Smooth muscle cell (in vitro differentiated cells): ENCODE data around the gene TP63. TPM values are rescaled to one million over a fixed set of nuclear protein-coding genes. Genes with fewer than 3 reads are reported as not detected.

Experiments used
- DNase-seq: peaks from one replicate; lab custom pipeline; 2025; ENCODE audit not compliant: unreplicated experiment; lab: John Stamatoyannopoulos, UW
- H2AFZ ChIP-seq: fragments of 200-600 bp; sonication (generic); 2 replicates; pipeline ENCODE4 v1.6.0; 2016; ENCODE audit warnings: antibody characterized with exemption, low read depth, mild to moderate bottlenecking
- H3F3A ChIP-seq: fragments of 200-600 bp; sonication (generic); 2 replicates; pipeline ENCODE4 v1.6.0; 2017; ENCODE audit warnings: antibody characterized with exemption, low read depth
- H3K27ac ChIP-seq: fragments of 200-600 bp; sonication (generic); 2 replicates; pipeline ENCODE4 v1.5.1; 2016; ENCODE audit warnings: low read depth, mild to moderate bottlenecking
- H3K27me3 ChIP-seq: fragments of 200-600 bp; sonication (generic); 2 replicates; pipeline ENCODE4 v1.6.1; 2016; ENCODE audit warnings: low read depth, mild to moderate bottlenecking
- H3K36me3 ChIP-seq: fragments of 200-600 bp; sonication (generic); 2 replicates; pipeline ENCODE4 v1.5.1; 2016; ENCODE audit warnings: low read depth
- H3K4me1 ChIP-seq: fragments of 200-600 bp; sonication (generic); 2 replicates; pipeline ENCODE4 v1.5.1; 2016; ENCODE audit warnings: low read depth
- H3K4me2 ChIP-seq: fragments of 200-600 bp; sonication (generic); 2 replicates; pipeline ENCODE4 v1.6.0; 2016; ENCODE audit warnings: mild to moderate bottlenecking
- H3K4me3 ChIP-seq: fragments of 200-600 bp; sonication (generic); 2 replicates; pipeline ENCODE4 v1.5.1; 2016; ENCODE audit warnings: mild to moderate bottlenecking
- H3K79me2 ChIP-seq: fragments of 200-600 bp; sonication (generic); 2 replicates; pipeline ENCODE4 v1.6.0; 2016; ENCODE audit warnings: low read depth, mild to moderate bottlenecking
- H3K9ac ChIP-seq: fragments of 200-600 bp; sonication (generic); 2 replicates; pipeline ENCODE4 v1.6.0; 2016; ENCODE audit warnings: low read depth
- H3K9me3 ChIP-seq: fragments of 200-600 bp; sonication (generic); replicated peaks from 2 replicates; pipeline ENCODE4 v1.5.1; 2016; ENCODE audit warnings: low read depth
- H4K20me1 ChIP-seq: fragments of 200-600 bp; sonication (generic); 2 replicates; pipeline ENCODE4 v1.6.0; 2016; ENCODE audit warnings: low read depth
- CTCF ChIP-seq: fragments of 200-600 bp; sonication (generic); IDR thresholded peaks from 2 replicates; pipeline ENCODE4 v1.5.1; 2017; ENCODE audit warnings: borderline replicate concordance, mild to moderate bottlenecking, antibody characterized with exemption; ENCODE audit not compliant: insufficient read depth, poor library complexity, severe bottlenecking
- WGBS: methylation state at CpG from one replicate; pipeline ENCODE4 v1.1.7; 2016; ENCODE audit warnings: low lambda C conversion rate; 5-methylcytosine and 5-hydroxymethylcytosine counted together
- microRNA counts: library from miRNA; unstranded; fragments of <30 nt; microRNA quantifications from one replicate; lab custom pipeline; 2016
- microRNA-seq: library from miRNA; unstranded; fragments of <30 nt; microRNA quantifications from one replicate; pipeline ENCODE4, GENCODE V29; 2016; ENCODE audit warnings: borderline number of aligned reads
- polyA plus RNA-seq: library from polyadenylated mRNA; unstranded; fragments of >200 nt; fragmentation: Nextera tagmentation; extraction: Ambion mirVana; gene quantifications from 2 replicates; pipeline ENCODE4 v1.2.1, GENCODE V29; 2016
- small RNA-seq: library from RNA; depleted of rRNA; stranded (forward); fragments of <200 nt; gene quantifications from one replicate; pipeline ENCODE3, GENCODE V24; 2014
- total RNA-seq: library from RNA; depleted of rRNA; stranded (reverse); fragments of >200 nt; gene quantifications from 2 replicates; pipeline ENCODE4 v1.2.3, GENCODE V29; 2014

TP63 gene
- total and polyA plus RNA-seq, 2 experiments from 2014 or later: 1.9 to 27.1 TPM

- H3K4me1 ChIP-seq: peaks cover 5% of the 10 kb centered on the region
- no peaks in the 10 kb centered on the region for H3F3A ChIP-seq
- no peak overlapping the region for H3K9ac ChIP-seq
- no peaks in the 10 kb centered on the region for H3K79me2 ChIP-seq
- no peaks in the 10 kb centered on the region for H3K27me3 ChIP-seq
- no peaks in the 10 kb centered on the region for H3K9me3 ChIP-seq
- no peak overlapping the region for H2AFZ ChIP-seq
- no peaks in the 10 kb centered on the region for H4K20me1 ChIP-seq
- no peak overlapping the region for H3K27ac ChIP-seq
- no peak for TF ChIP-seq CTCF
- WGBS: 91% methylated on average over 6 of the region's 6 CpGs
- H3K4me2 ChIP-seq: no peak overlapping the region
- H3K4me3 ChIP-seq: no peak overlapping the region
- no peaks in the 10 kb centered on the region for H3K36me3 ChIP-seq
- DNase-seq: no peak
These were observed 314.9 kb downstream of the TP63 start for GRCh38 chr3:189945935-189946709.

MicroRNAs encoded within 50 kb of the gene (microRNA counts, 767-probe panel; counts per million panel counts)
- 183 counts per million for microRNA hsa-miR-944 (lab: Ali Mortazavi, UCI)

Small RNA genes within 50 kb of the gene (microRNA-seq; reads per million reads assigned to microRNA genes)
- 27.5 reads per million, percentile 35 among the genes with 10 or more reads in this experiment for gene MIR944

Small RNA genes within 50 kb of the gene (small RNA-seq; reads per million reads assigned to genes)
- gene AC078809.1 (not detected), gene MIR944 (4.0 reads per million, percentile 58 among the genes with 10 or more reads in this experiment)
